Lower lobe of right lung (tissue), 2 donors: ENCODE measurements around the gene SMARCC2. TPM values are rescaled to one million over a fixed set of nuclear protein-coding genes. Genes with fewer than 3 reads are reported as not detected.
A peak's percentile ranks its signal among the peaks of the same experiment; 100 is the strongest.
"Not testable (repeated sequence)": the region's sequence is repeated elsewhere in the genome, so short reads cannot be mapped to it uniquely, and the experiment has no call there.

Experiments
- ATAC-seq, 2 donors: fragments of 200-7000 bp; cut with Tn5 transposase; one replicate each; pipeline ENCODE4 v1.9.1; 2020 to 2022; ENCODE audit warnings: mild to moderate bottlenecking in 2 of 2, moderate library complexity in 2 of 2
- DNase-seq: peaks from one replicate; pipeline ENCODE4 v3.0.0-alpha.2; 2020
- H3K27ac ChIP-seq: fragments of 200-600 bp; one replicate; pipeline ENCODE4 v1.8.0; 2022
- H3K27me3 ChIP-seq: fragments of 200-600 bp; one replicate; pipeline ENCODE4 v1.8.0; 2022; ENCODE audit warnings: low read depth
- H3K36me3 ChIP-seq: fragments of 200-600 bp; one replicate; pipeline ENCODE4 v1.8.0; 2022; ENCODE audit warnings: mild to moderate bottlenecking
- H3K4me1 ChIP-seq: fragments of 200-600 bp; one replicate; pipeline ENCODE4 v1.8.0; 2022
- H3K4me3 ChIP-seq: fragments of 200-600 bp; one replicate; pipeline ENCODE4 v1.8.0; 2022; ENCODE audit warnings: mild to moderate bottlenecking
- H3K9me3 ChIP-seq: fragments of 200-600 bp; one replicate; pipeline ENCODE4 v1.8.0; 2022
- intact Hi-C: fragments of 100-400 bp; cut with DNase I; formaldehyde crosslinking; loops from one replicate; pipeline ENCODE4 v1.11.0; 2022
- total RNA-seq: library from RNA; stranded (reverse); fragmentation: NEBNext Ultra II Directional; extraction: Animal tissue kit (Norgen Biotek cat#: 25700); gene quantifications from one replicate; pipeline ENCODE4 v1.2.1, GENCODE V29; 2021
- TF ChIP-seq, protein P1 (sequence below): fragments of 200-600 bp; IDR thresholded peaks from one replicate; pipeline ENCODE4 v1.8.0; 2022; ENCODE audit warnings: antibody characterized with exemption, mild to moderate bottlenecking
- donor health status: DM: no; HTN: yes; CAD: no; lungs with severe emphysema.

SMARCC2 gene
- total RNA-seq, 1 donor from 2014 or later: 115 TPM

DNA sequence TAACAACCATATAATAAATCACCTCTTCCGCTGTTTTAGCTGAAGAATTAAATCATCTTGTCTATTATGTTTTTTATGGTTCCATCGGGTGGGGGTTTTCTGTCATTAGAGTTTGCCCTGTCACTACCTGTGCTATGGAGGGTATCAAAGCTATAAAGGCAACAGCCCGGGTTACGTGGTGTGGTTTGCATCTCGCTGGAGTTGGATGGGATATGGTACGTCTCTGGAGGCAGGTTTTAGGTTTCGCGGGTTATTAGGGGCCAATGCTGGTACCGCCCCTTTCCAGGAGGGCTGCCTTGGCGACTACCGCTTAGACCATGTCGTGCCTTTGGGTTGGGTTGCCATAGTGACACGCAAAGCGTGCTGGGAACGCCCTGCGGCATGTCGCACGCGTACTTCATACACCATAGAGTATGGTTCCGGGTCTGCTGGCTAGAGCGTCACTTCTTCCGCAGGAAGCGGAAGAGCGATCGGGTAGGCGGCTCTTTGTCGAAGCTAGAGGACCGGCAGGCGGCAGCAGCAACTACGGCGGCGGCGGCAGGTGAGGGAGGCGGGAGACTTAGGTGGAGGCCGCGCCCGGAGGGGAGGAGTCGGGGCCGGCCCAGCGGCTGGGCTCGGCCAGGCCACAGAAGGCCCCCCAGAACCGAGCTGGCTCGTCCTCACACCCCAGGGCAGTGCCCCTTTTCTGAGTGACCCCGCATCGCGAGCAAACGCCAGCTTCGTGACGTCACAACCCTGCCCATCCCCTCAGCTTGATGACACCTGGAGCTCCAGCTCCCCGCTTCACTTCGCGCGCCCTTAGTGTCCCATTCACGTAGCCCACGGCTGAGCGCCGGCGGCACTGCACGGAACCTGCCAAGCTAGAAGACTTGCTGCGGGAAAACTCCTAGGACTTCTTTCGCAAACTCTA is 71.2 kb downstream of the SMARCC2 start, which contains the start of gene ZC3H10:
ZC3H10 (plus strand) TSS at position 489 of the 910 bp plus-strand sequence. CDS start 2,297 bp downstream, outside the sequence.
- peak within 1 kb of the TSS; percentile 91 for H3K27ac ChIP-seq

DNA sequence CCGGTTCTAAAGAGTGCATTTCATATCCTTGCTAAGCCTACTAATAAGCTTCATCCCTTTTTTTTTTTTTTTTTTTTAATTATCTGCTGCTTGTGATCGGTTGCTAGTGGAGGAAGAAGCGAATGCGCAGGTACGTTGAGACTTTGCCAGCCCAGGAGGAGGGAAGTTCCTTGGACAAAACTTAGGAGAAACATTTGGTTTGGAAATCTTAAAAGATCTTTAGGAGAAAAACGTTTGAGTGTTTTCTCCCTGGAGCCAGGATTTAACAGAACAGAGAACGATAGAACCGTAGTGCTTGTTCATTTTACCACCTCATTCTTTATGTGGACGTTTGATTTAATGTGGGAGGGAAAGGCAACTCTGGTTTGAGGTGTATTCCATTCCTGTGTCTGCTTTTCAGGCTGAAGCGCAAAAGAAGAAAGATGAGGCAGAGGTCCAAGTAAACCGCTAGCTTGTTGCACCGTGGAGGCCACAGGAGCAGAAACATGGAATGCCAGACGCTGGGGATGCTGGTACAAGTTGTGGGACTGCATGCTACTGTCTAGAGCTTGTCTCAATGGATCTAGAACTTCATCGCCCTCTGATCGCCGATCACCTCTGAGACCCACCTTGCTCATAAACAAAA is 72.1 kb downstream of the SMARCC2 start:
- ATAC-seq, H3K27me3 ChIP-seq, H3K9me3 ChIP-seq, DNase-seq, intact Hi-C loops: not testable (repeated sequence)
- peaks cover 46% of the 10 kb centered on the region for H3K36me3 ChIP-seq
- H3K4me1 ChIP-seq: peaks cover 21% of the 10 kb centered on the region
- peak overlapping the region; percentile 91 for H3K27ac ChIP-seq
- peak overlapping the region; percentile 72 for H3K4me3 ChIP-seq

More for the DNA sequence above, 71.2 kb downstream of the SMARCC2 start, which contains the start of gene ZC3H10:
- Histone ChIP-seq H3K27me3 (no peaks in the 10 kb centered on the region), H3K4me1 (peaks cover 21% of the 10 kb centered on the region), H3K36me3 (peaks cover 37% of the 10 kb centered on the region), H3K9me3 (no peaks in the 10 kb centered on the region), H3K4me3 (peak within 1 kb of the TSS; percentile 72)
- ATAC-seq (peak; percentile 90 to 95), DNase-seq (peak; percentile 99)
- TF ChIP-seq, protein P1, sequence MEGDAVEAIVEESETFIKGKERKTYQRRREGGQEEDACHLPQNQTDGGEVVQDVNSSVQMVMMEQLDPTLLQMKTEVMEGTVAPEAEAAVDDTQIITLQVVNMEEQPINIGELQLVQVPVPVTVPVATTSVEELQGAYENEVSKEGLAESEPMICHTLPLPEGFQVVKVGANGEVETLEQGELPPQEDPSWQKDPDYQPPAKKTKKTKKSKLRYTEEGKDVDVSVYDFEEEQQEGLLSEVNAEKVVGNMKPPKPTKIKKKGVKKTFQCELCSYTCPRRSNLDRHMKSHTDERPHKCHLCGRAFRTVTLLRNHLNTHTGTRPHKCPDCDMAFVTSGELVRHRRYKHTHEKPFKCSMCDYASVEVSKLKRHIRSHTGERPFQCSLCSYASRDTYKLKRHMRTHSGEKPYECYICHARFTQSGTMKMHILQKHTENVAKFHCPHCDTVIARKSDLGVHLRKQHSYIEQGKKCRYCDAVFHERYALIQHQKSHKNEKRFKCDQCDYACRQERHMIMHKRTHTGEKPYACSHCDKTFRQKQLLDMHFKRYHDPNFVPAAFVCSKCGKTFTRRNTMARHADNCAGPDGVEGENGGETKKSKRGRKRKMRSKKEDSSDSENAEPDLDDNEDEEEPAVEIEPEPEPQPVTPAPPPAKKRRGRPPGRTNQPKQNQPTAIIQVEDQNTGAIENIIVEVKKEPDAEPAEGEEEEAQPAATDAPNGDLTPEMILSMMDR: peak; percentile 53
- intact Hi-C loops: no loop called here

DNA sequence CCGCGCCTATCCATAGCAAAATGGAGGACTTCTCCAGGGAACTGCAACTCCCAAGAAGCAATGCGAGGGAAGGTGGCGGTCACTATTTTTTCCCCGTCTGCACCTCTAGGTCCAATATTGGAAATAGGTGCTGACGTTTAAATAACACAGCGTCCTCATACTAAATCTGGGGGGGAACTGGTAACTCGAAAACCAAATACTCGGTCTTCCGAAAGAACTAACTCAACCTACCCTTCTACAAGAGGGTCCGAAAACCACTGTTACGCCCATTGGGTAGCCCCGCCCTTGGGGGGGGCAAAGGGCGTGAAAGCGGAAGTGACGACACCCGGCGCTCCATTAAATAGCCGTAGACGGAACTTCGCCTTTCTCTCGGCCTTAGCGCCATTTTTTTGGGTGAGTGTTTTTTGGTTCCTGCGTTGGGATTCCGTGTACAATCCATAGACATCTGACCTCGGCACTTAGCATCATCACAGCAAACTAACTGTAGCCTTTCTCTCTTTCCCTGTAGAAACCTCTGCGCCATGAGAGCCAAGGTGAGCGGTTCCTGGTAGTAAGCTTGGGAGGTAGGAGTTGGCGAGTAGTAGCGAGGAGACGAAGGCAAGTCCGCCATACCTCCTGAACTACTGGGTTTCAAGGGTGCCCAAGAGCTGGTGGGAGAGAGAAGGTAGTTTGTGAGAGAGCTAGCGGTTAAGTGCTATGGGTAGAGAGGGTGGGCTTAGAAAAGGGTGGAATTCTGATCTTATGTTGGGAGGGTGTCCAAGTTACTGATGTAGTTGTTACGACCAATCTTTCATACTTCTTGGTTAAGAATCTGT is 72.8 kb downstream of the SMARCC2 start, which contains the start of gene RPL41:
RPL41 (plus strand) TSS at position 367 of the 815 bp plus-strand sequence.
- ATAC-seq (peak; percentile 82), DNase-seq (peak; percentile 94)
- Histone ChIP-seq H3K27me3 (no peaks in the 10 kb centered on the region), H3K36me3 (peaks cover 48% of the 10 kb centered on the region), H3K4me3 (peak within 1 kb of the TSS; percentile 72), H3K4me1 (peaks cover 21% of the 10 kb centered on the region), H3K27ac (peak within 1 kb of the TSS; percentile 91), H3K9me3 (no peaks in the 10 kb centered on the region)
- TF ChIP-seq, protein P1: no peak
- intact Hi-C loops: no loop called here

DNA sequence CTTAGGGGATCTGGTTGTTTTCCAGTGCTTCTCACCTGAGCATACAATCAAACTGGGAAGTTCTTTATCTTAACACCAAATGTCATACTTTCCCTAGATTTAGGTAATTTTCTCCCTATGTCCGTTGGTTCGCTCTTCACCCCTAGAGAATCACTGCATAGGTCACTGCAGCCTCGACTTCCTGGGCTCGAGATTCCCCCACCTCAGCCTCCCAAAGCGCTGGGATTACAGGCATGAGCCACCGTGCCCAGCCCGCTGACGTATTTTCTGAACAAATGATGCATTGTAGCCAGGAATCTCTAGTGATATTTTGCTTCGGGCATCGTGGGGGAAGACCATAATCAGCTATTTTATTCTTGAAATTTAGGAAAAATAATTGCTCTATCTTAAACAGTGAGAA is 74.0 kb downstream of the SMARCC2 start:
- Histone ChIP-seq H3K4me3 (peak overlapping the region; percentile 72), H3K27ac (peak overlapping the region; percentile 91), H3K27me3 (no peaks in the 10 kb centered on the region), H3K9me3 (no peaks in the 10 kb centered on the region), H3K36me3 (peaks cover 48% of the 10 kb centered on the region), H3K4me1 (peaks cover 19% of the 10 kb centered on the region)
- ATAC-seq: no peak
- no peak for DNase-seq
- TF ChIP-seq, protein P1: no peak
- intact Hi-C loops: no loop called here

DNA sequence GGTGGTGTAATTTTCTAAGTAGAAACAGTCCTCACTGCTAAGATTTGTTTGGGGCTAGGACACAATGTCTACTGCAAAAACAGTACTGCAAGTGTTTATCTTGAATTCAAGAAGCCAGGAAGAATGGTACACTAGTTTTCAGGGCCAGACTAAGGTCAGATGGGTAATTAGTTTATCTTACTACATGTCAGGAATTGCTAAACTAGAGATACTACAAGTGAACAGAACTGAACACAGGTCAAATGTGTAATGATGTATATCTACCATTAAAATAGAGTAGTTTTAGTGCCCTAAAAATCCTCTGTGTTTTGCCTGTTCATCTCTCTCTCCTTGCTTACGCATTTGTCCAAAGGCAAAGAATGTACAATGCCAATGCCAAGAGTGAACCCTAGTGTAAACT is 75.2 kb downstream of the SMARCC2 start:
- Histone ChIP-seq H3K27ac (no peak overlapping the region), H3K9me3 (no peaks in the 10 kb centered on the region), H3K4me3 (no peak overlapping the region), H3K36me3 (peaks cover 53% of the 10 kb centered on the region), H3K4me1 (peaks cover 7% of the 10 kb centered on the region), H3K27me3 (no peaks in the 10 kb centered on the region)
- intact Hi-C loops: no loop called here
- TF ChIP-seq, protein P1: no peak
- ATAC-seq: no peak
- no peak for DNase-seq

Other genes with a start within 250 kb of the SMARCC2 start
- gene PMEL, start 223.4 kb downstream of the SMARCC2 start, total RNA-seq: 1.2 TPM
- gene CDK2, start 222.7 kb downstream of the SMARCC2 start, total RNA-seq: 22.2 TPM
- 138 TPM for gene RAB5B, start 215.4 kb downstream of the SMARCC2 start, total RNA-seq
- 23.3 TPM for gene SUOX, start 192.2 kb downstream of the SMARCC2 start, total RNA-seq
- 13.1 TPM for gene IKZF4, start 168.4 kb downstream of the SMARCC2 start, total RNA-seq
- 77.2 TPM for gene RPS26, start 147.6 kb downstream of the SMARCC2 start, total RNA-seq
- 80.5 TPM for gene ERBB3, start 109.3 kb downstream of the SMARCC2 start, total RNA-seq
- 69.4 TPM for gene PA2G4, start 84.9 kb downstream of the SMARCC2 start, total RNA-seq
- gene RPL41, start 72.8 kb downstream of the SMARCC2 start, total RNA-seq: 2,837 TPM
- 12.5 TPM for gene ZC3H10, start 71.2 kb downstream of the SMARCC2 start, total RNA-seq
- 114 TPM for gene ESYT1, start 61.2 kb downstream of the SMARCC2 start, total RNA-seq
- gene MYL6B, start 36.9 kb downstream of the SMARCC2 start, total RNA-seq: 21.4 TPM
- gene MYL6, start 31.1 kb downstream of the SMARCC2 start, total RNA-seq: 1,292 TPM
- gene RNF41, start 32.4 kb upstream of the SMARCC2 start, total RNA-seq: 49.8 TPM
- 20.9 TPM for gene NABP2, start 34.9 kb upstream of the SMARCC2 start, total RNA-seq
- not detected for gene SLC39A5, start 40.6 kb upstream of the SMARCC2 start, total RNA-seq
- gene ANKRD52, start 68.9 kb upstream of the SMARCC2 start, total RNA-seq: 27.8 TPM
- 12.8 TPM for gene COQ10A, start 77.5 kb upstream of the SMARCC2 start, total RNA-seq
- gene CS, start 110.8 kb upstream of the SMARCC2 start, total RNA-seq: 175 TPM
- gene CNPY2, start 126.5 kb upstream of the SMARCC2 start, total RNA-seq: 91.5 TPM
- gene PAN2, start 144.5 kb upstream of the SMARCC2 start, total RNA-seq: 93.5 TPM
- gene IL23A, start 149.4 kb upstream of the SMARCC2 start, total RNA-seq: 0.56 TPM
- 213 TPM for gene STAT2, start 170.6 kb upstream of the SMARCC2 start, total RNA-seq
- not detected for gene APOF, start 173.4 kb upstream of the SMARCC2 start, total RNA-seq